AG04449 (cell line): ENCODE data around the gene GNB5.

ENCODE experiments used
- CTCF ChIA-PET: fragments of 350-600 bp; formaldehyde crosslinking; extraction: SDS; loops from one replicate; lab custom pipeline; 2021; ENCODE audit warnings: antibody characterized with exemption; lab: Yijun Ruan, JAX
- POLR2A ChIA-PET: fragments of 400-600, 350-600 bp; formaldehyde crosslinking; extraction: SDS; loops from one replicate; lab custom pipeline; 2020; ENCODE audit warnings: antibody characterized with exemption, inconsistent platforms; lab: Yijun Ruan, JAX
- DNase-seq: peaks from one replicate; pipeline ENCODE4 v3.0.0-alpha.2; 2010; ENCODE audit warnings: low read depth, low spot score
- H3K4me3 ChIP-seq: 2 replicates; pipeline ENCODE4 v1.5.1; 2011; ENCODE audit warnings: low read depth, mild to moderate bottlenecking, control low read depth, low read length
- CTCF ChIP-seq: IDR thresholded peaks from one replicate; pipeline ENCODE4 v1.5.1; 2011; ENCODE audit warnings: mild to moderate bottlenecking, moderate library complexity, low read length, control low read depth, inconsistent platforms; ENCODE audit not compliant: insufficient read depth; ENCODE audit errors: missing control alignments

The GNB5 gene

DNA sequence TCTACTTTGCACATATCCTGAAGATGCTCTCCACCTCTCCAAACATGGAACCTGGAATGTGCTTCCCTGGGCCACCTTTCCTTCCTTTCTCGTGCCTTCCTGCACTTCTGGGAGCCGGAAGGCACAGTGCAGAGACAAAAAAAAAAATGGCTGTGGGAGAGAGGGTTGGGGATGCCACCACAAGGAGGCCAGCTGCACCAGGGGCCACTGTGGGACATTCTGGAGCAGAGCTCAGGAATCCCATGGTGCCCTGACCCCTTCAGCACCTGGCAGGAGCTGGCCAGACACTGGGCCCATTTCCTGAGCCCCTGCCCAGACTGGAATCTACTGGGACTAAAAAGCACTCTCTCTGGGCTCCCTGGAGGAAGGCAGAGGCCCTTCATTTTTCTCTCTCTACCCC lies 70.7 kb downstream of the GNB5 start:
- no peak for TF ChIP-seq CTCF
- ChIA-PET POLR2A (no interaction called here), CTCF (interaction anchor here (1.2 kb wide), 1 partner anchor 13 kb away, joined by 3 read pairs; no protein-coding TSS in a partner anchor)
- no peak for DNase-seq
- no peak overlapping the region for H3K4me3 ChIP-seq

DNA sequence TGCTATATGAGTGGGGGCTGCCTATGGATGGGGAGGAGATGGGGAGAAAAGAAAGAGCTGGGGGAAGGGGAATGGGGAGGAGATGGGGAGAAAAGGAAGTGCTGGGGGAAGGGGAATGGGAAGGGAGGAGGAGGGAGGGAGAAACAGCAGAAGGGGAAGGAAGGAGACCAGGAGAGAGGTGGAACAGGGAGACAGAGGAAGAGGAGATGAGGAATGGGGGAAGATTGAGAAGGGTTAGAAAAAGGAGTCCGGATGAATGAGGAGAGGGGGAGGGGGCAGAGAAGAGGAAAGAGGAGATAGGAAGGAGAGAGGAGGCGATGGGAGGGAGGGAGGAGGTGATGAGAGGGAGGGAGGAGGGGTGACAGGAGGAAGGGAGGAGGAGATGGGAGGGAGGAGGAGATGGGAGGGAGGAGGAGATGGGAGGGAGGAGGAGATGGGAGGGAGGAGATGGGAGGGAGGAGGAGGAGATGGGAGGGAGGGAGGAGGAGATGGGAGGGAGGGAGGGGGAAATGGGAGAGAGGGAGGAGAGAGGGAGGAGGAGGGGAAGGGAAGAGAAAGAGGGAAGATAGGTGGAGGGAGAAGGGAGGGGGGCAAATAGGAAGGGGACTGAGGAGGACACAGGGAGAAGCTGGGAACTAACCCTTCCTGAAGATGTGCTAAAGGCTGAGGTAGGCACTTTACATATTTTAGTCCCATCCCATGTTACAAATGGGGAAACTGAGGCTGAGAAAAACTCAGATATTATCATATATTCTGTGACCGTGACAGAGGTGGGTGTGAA lies 72.0 kb downstream of the GNB5 start:
- ChIA-PET POLR2A (no interaction called here), CTCF (interaction anchor here (1.2 to 1.4 kb wide), 2 partner anchors 15 to 41 kb away, joined by 3 read pairs; no protein-coding TSS in a partner anchor)
- no peak overlapping the region for H3K4me3 ChIP-seq
- TF ChIP-seq CTCF, result no peak
- no peak for DNase-seq

GRCh38 chr15:52117549-52117948 lies 73.6 kb downstream of the GNB5 start:
- POLR2A ChIA-PET, result no interaction called here
- no peak for DNase-seq

DNA sequence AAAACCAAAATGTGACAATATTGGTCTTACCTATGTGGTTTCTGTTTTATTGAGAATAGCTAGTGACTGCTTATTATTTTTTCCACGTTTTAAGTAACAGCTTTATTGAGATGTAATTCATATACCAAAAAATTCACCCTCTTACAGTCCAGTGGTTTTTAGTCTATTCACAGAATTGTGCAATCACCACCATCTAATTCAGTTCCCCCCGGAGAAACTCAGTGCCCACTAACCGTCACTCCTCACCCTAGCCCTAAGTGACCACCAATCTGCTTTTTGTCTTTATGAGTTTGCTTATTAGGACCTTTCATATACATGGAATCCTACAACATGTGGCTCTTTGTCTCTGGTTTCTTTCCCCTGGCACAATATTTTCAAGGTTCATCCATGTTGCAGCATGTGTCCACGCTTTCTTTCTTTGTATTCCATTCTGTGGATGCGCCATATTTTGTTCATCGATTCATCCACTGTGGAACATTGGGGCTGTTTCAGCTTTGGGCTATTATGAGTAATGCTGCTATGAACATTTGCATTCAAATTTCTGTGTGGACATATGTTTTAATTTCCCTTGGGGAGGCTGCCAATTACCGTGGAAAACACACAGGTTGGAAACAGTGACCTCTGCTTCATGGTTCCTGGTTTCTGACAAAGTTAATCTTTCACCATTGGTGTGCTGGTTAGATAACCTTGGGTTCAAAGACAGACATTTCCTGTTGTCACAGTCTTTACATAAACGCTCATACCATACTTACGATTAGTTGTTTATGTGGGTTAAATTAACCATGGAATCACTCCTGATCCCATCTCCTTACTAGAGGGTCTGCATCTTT lies 75.4 kb downstream of the GNB5 start:
- DNase-seq, result no peak
- POLR2A ChIA-PET, result no interaction called here
- CTCF ChIA-PET, result interaction anchor here (1.2 to 3.7 kb wide), 4 partner anchors 23 to 69 kb away, joined by 3 to 13 read pairs (median 8); no protein-coding TSS in a partner anchor
- no peak for TF ChIP-seq CTCF
- H3K4me3 ChIP-seq, result no peak overlapping the region

More at GRCh38 chr15:52117549-52117948, 73.6 kb downstream of the GNB5 start:
- CTCF ChIA-PET, result no interaction called here
- H3K4me3 ChIP-seq, result no peak overlapping the region
- TF ChIP-seq CTCF, result no peak

DNA sequence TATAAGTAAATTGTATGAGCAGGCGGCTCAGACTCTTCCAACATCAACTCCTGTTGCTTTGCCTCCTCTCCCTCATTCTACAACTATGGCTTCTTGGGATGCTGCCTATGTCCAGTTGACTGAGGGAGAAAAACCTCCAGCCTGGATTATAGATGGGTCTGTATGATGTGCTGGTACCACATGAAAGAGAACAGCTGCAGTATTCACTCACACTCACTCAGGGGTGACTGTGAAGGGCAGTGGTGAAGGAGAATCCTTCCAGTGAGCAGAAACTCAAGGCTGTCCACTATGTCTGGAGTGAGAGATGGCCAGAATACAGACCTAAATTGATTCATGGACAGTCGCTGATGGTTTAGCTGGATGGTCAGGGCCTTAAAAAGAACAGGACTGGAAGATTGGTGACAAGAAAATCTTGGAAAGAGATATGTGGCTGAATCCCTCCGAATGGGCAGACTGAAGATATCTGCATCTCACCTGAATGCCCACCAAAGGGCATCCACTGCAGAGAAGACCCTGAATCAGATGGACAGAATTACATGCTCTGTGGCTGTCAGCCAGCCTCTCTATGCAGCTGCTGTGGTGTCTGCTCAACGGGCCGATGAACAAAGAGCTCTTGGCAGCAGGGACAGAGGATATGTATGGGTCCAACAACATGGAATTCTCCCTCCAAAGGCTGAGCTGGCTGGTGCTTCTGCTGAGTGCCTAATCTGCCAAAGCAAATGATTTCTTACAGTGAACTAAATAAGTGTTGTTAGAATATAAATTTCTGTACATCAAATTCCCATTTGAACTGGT lies 76.7 kb downstream of the GNB5 start:
- no peak for DNase-seq
- ChIA-PET POLR2A (no interaction called here), CTCF (interaction anchor here (1.0 to 3.7 kb wide), 5 partner anchors 25 to 269 kb away, joined by 3 to 13 read pairs (median 5); no protein-coding TSS in a partner anchor)
- no peak for TF ChIP-seq CTCF
- H3K4me3 ChIP-seq, result no peak overlapping the region
